ENCODE measurements around the gene THRAP3. TPM values are rescaled to one million over a fixed set of nuclear protein-coding genes. Genes with fewer than 3 reads are reported as not detected.

Gene THRAP3
- polyA plus RNA-seq, 3 donors, result 130 to 151 (median 147) TPM

- DNase-seq (ENCODE audit: low read depth in 3 of 3, low spot score in 2 of 3), result no peak
Observed at GRCh38 chr1:36351227-36351977, 127.2 kb downstream of the THRAP3 start.

GRCh38 chr1:36352125-36352909, 128.1 kb downstream of the THRAP3 start:
- DNase-seq (ENCODE audit: low read depth in 3 of 3, low spot score in 2 of 3), result no peak

- DNase-seq (ENCODE audit: low read depth in 3 of 3, low spot score in 2 of 3), result no peak
Observed at GRCh38 chr1:36352910-36353878, 129.0 kb downstream of the THRAP3 start.

- DNase-seq (ENCODE audit: low read depth in 3 of 3, low spot score in 2 of 3), result no peak
Observed at GRCh38 chr1:36354486-36354885, 130.2 kb downstream of the THRAP3 start.

Other genes with a start within 250 kb of the THRAP3 start
- 10 to 100 TPM in 2 of 3 donors, 1 to 10 TPM in 1; 10.0 to 11.2 (median 10.3) TPM for gene TEKT2, start 140.3 kb upstream of the THRAP3 start, polyA plus RNA-seq (ENCODE audit: insufficient read length in 3 of 3)
- gene ADPRS, start 135.6 kb upstream of the THRAP3 start, polyA plus RNA-seq (ENCODE audit: insufficient read length in 3 of 3), result 10 to 100 TPM; 30.7 to 33.2 (median 30.9) TPM
- gene COL8A2, start 99.2 kb upstream of the THRAP3 start, polyA plus RNA-seq (ENCODE audit: insufficient read length in 3 of 3), result 1 to 10 TPM; 1.2 to 1.6 (median 1.5) TPM
- 10 to 100 TPM; 59.4 to 66.8 (median 62.6) TPM for gene TRAPPC3, start 75.0 kb upstream of the THRAP3 start, polyA plus RNA-seq (ENCODE audit: insufficient read length in 3 of 3)
- gene MAP7D1, start 68.3 kb upstream of the THRAP3 start, polyA plus RNA-seq (ENCODE audit: insufficient read length in 3 of 3), result 10 to 100 TPM; 52.7 to 63.6 (median 60.0) TPM
- gene SH3D21, start 81.9 kb downstream of the THRAP3 start, polyA plus RNA-seq (ENCODE audit: insufficient read length in 3 of 3), result 10 to 100 TPM; 13.9 to 21.4 (median 16.6) TPM
- gene EVA1B, start 99.2 kb downstream of the THRAP3 start, polyA plus RNA-seq (ENCODE audit: insufficient read length in 3 of 3), result 10 to 100 TPM; 35.8 to 45.9 (median 41.8) TPM
- 10 to 100 TPM; 38.5 to 46.5 (median 43.6) TPM for gene STK40, start 161.5 kb downstream of the THRAP3 start, polyA plus RNA-seq (ENCODE audit: insufficient read length in 3 of 3)
- gene LSM10, start 173.5 kb downstream of the THRAP3 start, polyA plus RNA-seq (ENCODE audit: insufficient read length in 3 of 3), result 10 to 100 TPM; 25.2 to 27.3 (median 27.3) TPM
- gene OSCP1, start 226.0 kb downstream of the THRAP3 start, polyA plus RNA-seq (ENCODE audit: insufficient read length in 3 of 3), result 10 to 100 TPM; 20.5 to 21.1 (median 21.1) TPM
- 10 to 100 TPM; 69.8 to 74.7 (median 70.3) TPM for gene MRPS15, start 239.9 kb downstream of the THRAP3 start, polyA plus RNA-seq (ENCODE audit: insufficient read length in 3 of 3)

Measured in right renal cortex interstitium (tissue), 3 donors.